HG03432 (cell line): ENCODE results near the gene KCTD1.
"Not testable (repeated sequence)": the region's sequence is repeated elsewhere in the genome, so short reads cannot be mapped to it uniquely, and the experiment has no call there.

Experiments used
- ATAC-seq: cut with Tn5 transposase; IDR thresholded peaks from one replicate; pipeline ENCODE4 v1.9.1; 2021; ENCODE audit warnings: mild to moderate bottlenecking, moderate library complexity; ENCODE audit not compliant: unreplicated experiment

KCTD1 gene

GRCh38 chr18:26460449-26461091 lies 87.8 kb downstream of the KCTD1 start:
- peak; percentile 78 for ATAC-seq

GRCh38 chr18:26459884-26460283 lies 88.5 kb downstream of the KCTD1 start:
- ATAC-seq: no peak

- no peak for ATAC-seq
These were observed 89.0 kb downstream of the KCTD1 start for GRCh38 chr18:26459340-26459739.

- peak; percentile 64 for ATAC-seq
These were observed 89.7 kb downstream of the KCTD1 start for GRCh38 chr18:26458526-26459232.

- no peak for ATAC-seq
These were observed 90.6 kb downstream of the KCTD1 start for GRCh38 chr18:26457611-26458353.

GRCh38 chr18:26457195-26457594 lies 91.2 kb downstream of the KCTD1 start:
- ATAC-seq: no peak

GRCh38 chr18:26456070-26456491 lies 92.3 kb downstream of the KCTD1 start:
- no peak for ATAC-seq

GRCh38 chr18:26455639-26456038 lies 92.7 kb downstream of the KCTD1 start:
- no peak for ATAC-seq

GRCh38 chr18:26454616-26455015 lies 93.7 kb downstream of the KCTD1 start:
- no peak for ATAC-seq

- no peak for ATAC-seq
These were observed 94.2 kb downstream of the KCTD1 start for GRCh38 chr18:26454192-26454591.

- ATAC-seq: peak; percentile 49
These were observed 94.9 kb downstream of the KCTD1 start for GRCh38 chr18:26453386-26453901.

GRCh38 chr18:26450989-26451682 lies 97.2 kb downstream of the KCTD1 start:
- ATAC-seq: no peak

- ATAC-seq: no peak
These were observed 99.6 kb downstream of the KCTD1 start for GRCh38 chr18:26448714-26449159.

GRCh38 chr18:26443853-26444252 lies 104.5 kb downstream of the KCTD1 start:
- ATAC-seq: no peak

- ATAC-seq: no peak
These were observed 106.2 kb downstream of the KCTD1 start for GRCh38 chr18:26442126-26442525.

- no peak for ATAC-seq
These were observed 107.7 kb downstream of the KCTD1 start for GRCh38 chr18:26440644-26441043.

GRCh38 chr18:26439537-26439936 lies 108.8 kb downstream of the KCTD1 start:
- ATAC-seq: no peak

GRCh38 chr18:26438980-26439379 lies 109.4 kb downstream of the KCTD1 start:
- ATAC-seq: peak; percentile 99

GRCh38 chr18:26437634-26438033 lies 110.7 kb downstream of the KCTD1 start:
- ATAC-seq: not testable (repeated sequence)

GRCh38 chr18:26436176-26437051 lies 111.9 kb downstream of the KCTD1 start:
- ATAC-seq: no peak
